ENCODE results near the gene CPNE4. TPM values are rescaled to one million over a fixed set of nuclear protein-coding genes. Genes with fewer than 3 reads are reported as not detected.

The CPNE4 gene
- total and polyA plus RNA-seq, 4 donors = 0.02 to 1.6 (median 0.29) TPM

DNA sequence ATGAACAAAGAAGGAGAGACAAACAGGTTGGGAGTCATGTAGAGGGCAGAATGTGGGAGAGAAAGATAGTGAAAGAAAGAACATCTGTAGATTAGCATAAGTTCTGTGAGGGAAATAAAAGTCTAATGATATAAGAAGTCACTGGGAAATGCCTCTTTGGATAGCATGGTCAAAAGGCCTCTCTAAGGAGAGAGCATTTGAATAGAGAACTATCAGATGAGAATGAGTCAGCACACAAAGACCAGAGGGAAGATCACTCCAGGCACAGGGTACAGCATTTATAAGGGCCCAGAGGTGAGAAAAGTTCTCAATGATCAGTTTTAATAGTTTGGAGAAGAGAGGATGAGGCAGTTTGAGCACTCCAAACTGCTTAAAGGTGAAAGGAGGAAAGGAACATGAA lies 7.9 kb upstream of the CPNE4 start:
- Histone ChIP-seq H3K4me1 (ENCODE audit: control insufficient read depth in 5 of 5, insufficient read depth in 5 of 5, low read length in 5 of 5) (no peaks in the 10 kb centered on the region), H3K27ac (ENCODE audit: low read depth in 1 of 2, low read length in 1 of 2) (no peak overlapping the region), H3K4me3 (no peak overlapping the region), H3K27me3 (ENCODE audit: control insufficient read depth in 3 of 3, insufficient read depth in 3 of 3, low read length in 2 of 3) (no peaks in the 10 kb centered on the region), H3K9ac (ENCODE audit: insufficient read depth in 1 of 2, low read length in 2 of 2) (no peak overlapping the region), H3K36me3 (ENCODE audit: control insufficient read depth in 4 of 4, insufficient read depth in 4 of 4, low read length in 4 of 4) (no peaks in the 10 kb centered on the region), H3K9me3 (ENCODE audit: control insufficient read depth in 4 of 4, insufficient read depth in 3 of 4, low read length in 3 of 4) (no peaks in the 10 kb centered on the region)
- DNase-seq = no peak
- TF ChIP-seq, protein P1, sequence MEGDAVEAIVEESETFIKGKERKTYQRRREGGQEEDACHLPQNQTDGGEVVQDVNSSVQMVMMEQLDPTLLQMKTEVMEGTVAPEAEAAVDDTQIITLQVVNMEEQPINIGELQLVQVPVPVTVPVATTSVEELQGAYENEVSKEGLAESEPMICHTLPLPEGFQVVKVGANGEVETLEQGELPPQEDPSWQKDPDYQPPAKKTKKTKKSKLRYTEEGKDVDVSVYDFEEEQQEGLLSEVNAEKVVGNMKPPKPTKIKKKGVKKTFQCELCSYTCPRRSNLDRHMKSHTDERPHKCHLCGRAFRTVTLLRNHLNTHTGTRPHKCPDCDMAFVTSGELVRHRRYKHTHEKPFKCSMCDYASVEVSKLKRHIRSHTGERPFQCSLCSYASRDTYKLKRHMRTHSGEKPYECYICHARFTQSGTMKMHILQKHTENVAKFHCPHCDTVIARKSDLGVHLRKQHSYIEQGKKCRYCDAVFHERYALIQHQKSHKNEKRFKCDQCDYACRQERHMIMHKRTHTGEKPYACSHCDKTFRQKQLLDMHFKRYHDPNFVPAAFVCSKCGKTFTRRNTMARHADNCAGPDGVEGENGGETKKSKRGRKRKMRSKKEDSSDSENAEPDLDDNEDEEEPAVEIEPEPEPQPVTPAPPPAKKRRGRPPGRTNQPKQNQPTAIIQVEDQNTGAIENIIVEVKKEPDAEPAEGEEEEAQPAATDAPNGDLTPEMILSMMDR (IDR thresholded peaks at IDR 0.05; ENCODE audit: control extremely low read depth, extremely low read depth) = no peak
- no peak for ATAC-seq (ENCODE audit: insufficient read depth, low FRiP score)

DNA sequence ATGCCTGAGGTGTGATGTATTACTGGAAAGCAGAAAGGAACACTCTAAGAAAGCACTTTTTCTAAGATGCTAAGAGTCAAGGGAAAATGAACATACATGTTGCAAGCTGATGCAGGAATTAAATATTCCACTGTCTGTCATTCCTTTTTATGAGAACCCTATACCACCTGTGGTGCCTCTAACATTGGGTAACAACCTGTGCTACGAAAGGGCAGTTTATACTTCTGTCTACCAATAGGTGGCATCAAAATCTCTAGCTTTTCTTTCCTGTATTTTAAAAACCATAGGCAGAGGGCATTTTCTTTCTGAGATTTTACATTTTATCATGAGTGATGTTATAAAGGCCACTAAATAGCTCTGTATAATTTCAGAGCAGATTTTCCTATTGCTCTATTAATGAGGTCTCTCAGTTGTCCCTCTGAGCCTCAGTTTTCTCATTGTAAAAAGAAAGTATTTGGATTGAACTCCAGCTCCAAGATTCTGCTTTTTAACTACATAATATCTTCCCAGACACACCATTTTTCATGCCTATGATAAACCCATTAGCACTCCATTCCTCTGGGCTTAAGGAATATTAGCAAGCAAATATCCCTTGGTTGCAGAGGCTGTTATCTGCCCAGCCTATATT lies 3.5 kb upstream of the CPNE4 start:
- no peak overlapping the region for H3K27ac ChIP-seq (ENCODE audit: low read depth in 1 of 2, low read length in 1 of 2)
- H3K9ac ChIP-seq (ENCODE audit: insufficient read depth in 1 of 2, low read length in 2 of 2) = no peak overlapping the region
- H3K27me3 ChIP-seq (ENCODE audit: control insufficient read depth in 3 of 3, insufficient read depth in 3 of 3, low read length in 2 of 3) = peaks cover 0 to 29% (median 27%) of the 10 kb centered on the region in 3 donors
- H3K4me3 ChIP-seq = no peak overlapping the region
- TF ChIP-seq, protein P1 (IDR thresholded peaks at IDR 0.05; ENCODE audit: control extremely low read depth, extremely low read depth) = no peak
- ATAC-seq (ENCODE audit: insufficient read depth, low FRiP score) = no peak
- peak in 2 of 3 donors; percentile 5 to 8 for DNase-seq
- H3K9me3 ChIP-seq (ENCODE audit: control insufficient read depth in 4 of 4, insufficient read depth in 3 of 4, low read length in 3 of 4) = peaks cover 0 to 2% (median 0%) of the 10 kb centered on the region in 4 donors
- no peaks in the 10 kb centered on the region for H3K36me3 ChIP-seq (ENCODE audit: control insufficient read depth in 4 of 4, insufficient read depth in 4 of 4, low read length in 4 of 4)
- peaks cover 0 to 8% (median 0%) of the 10 kb centered on the region in 5 donors for H3K4me1 ChIP-seq (ENCODE audit: control insufficient read depth in 5 of 5, insufficient read depth in 5 of 5, low read length in 5 of 5)
- WGBS, 2 donors = 0 to 3% methylated on average over 1 of the region's 1 CpG

DNA sequence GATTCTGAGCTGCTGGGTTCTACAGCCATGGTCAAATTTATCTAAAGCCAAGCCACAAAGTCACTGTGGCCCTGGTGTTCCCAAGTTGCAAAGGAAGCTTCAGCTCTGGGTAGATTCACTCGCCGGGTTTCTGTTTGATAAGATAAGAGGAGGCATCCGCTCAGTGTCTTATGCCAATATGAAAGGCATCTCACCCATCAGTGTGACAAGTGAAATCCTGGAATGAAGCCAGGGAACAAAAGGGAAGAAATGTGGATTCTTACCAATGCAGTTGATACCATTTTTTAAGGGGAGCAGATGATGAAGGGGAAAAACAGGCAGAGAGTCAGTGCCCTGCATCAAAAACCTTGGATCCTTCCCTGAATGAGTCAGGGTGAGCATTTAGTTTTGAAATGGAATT lies 2.8 kb upstream of the CPNE4 start:
- Histone ChIP-seq H3K9me3 (ENCODE audit: control insufficient read depth in 4 of 4, insufficient read depth in 3 of 4, low read length in 3 of 4) (peaks cover 0 to 2% (median 0%) of the 10 kb centered on the region in 4 donors), H3K27ac (ENCODE audit: low read depth in 1 of 2, low read length in 1 of 2) (no peak overlapping the region), H3K4me1 (ENCODE audit: control insufficient read depth in 5 of 5, insufficient read depth in 5 of 5, low read length in 5 of 5) (peaks cover 0 to 8% (median 0%) of the 10 kb centered on the region in 5 donors), H3K36me3 (ENCODE audit: control insufficient read depth in 4 of 4, insufficient read depth in 4 of 4, low read length in 4 of 4) (no peaks in the 10 kb centered on the region), H3K27me3 (ENCODE audit: control insufficient read depth in 3 of 3, insufficient read depth in 3 of 3, low read length in 2 of 3) (peaks cover 0 to 37% (median 34%) of the 10 kb centered on the region in 3 donors), H3K4me3 (no peak overlapping the region), H3K9ac (ENCODE audit: insufficient read depth in 1 of 2, low read length in 2 of 2) (no peak overlapping the region)
- TF ChIP-seq, protein P1 (IDR thresholded peaks at IDR 0.05; ENCODE audit: control extremely low read depth, extremely low read depth) = no peak
- no peak for ATAC-seq (ENCODE audit: insufficient read depth, low FRiP score)
- no peak for DNase-seq
- 44 to 83% methylated on average over 3 of the region's 3 CpGs for WGBS, 2 donors

DNA sequence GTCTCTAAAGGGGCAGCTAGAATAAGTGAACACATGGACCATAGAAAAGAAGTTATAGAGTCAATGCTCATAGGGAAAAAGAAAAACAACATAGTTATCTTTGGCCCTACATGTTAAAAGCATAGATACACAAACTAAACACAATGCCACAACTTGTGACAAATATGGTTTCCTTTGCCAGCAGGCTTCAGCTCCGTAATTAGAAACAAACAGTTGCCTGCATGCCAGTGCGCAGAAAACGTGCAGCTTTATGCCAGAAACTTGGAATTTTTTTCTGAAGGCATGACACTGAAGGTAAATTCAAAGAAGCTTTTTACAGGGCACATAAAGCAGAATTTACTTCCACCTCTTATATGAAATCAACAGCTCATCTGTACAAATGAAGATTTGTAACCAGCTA lies 2.2 kb upstream of the CPNE4 start:
- no peak for ATAC-seq (ENCODE audit: insufficient read depth, low FRiP score)
- TF ChIP-seq, protein P1 (IDR thresholded peaks at IDR 0.05; ENCODE audit: control extremely low read depth, extremely low read depth) = no peak
- peaks cover 0 to 39% (median 38%) of the 10 kb centered on the region in 3 donors for H3K27me3 ChIP-seq (ENCODE audit: control insufficient read depth in 3 of 3, insufficient read depth in 3 of 3, low read length in 2 of 3)
- H3K27ac ChIP-seq (ENCODE audit: low read depth in 1 of 2, low read length in 1 of 2) = no peak overlapping the region
- H3K9ac ChIP-seq (ENCODE audit: insufficient read depth in 1 of 2, low read length in 2 of 2) = no peak overlapping the region
- H3K4me3 ChIP-seq = no peak overlapping the region
- peaks cover 0 to 2% (median 0%) of the 10 kb centered on the region in 4 donors for H3K9me3 ChIP-seq (ENCODE audit: control insufficient read depth in 4 of 4, insufficient read depth in 3 of 4, low read length in 3 of 4)
- no peak for DNase-seq
- H3K4me1 ChIP-seq (ENCODE audit: control insufficient read depth in 5 of 5, insufficient read depth in 5 of 5, low read length in 5 of 5) = peaks cover 0 to 8% (median 0%) of the 10 kb centered on the region in 5 donors
- 50 to 58% methylated on average over 3 of the region's 3 CpGs for WGBS, 2 donors
- H3K36me3 ChIP-seq (ENCODE audit: control insufficient read depth in 4 of 4, insufficient read depth in 4 of 4, low read length in 4 of 4) = no peaks in the 10 kb centered on the region

Measured in lung (tissue), 12 donors.